Kidney (tissue), 14 donors: Measurements from ENCODE around the gene CA5A. TPM values are rescaled to one million over a fixed set of nuclear protein-coding genes. Genes with fewer than 3 reads are reported as not detected.
"Not testable (repeated sequence)": the region's sequence is repeated elsewhere in the genome, so short reads cannot be mapped to it uniquely, and the experiment has no call there.

Experiments used
- DNase-seq, 5 donors: peaks; one replicate each; pipeline ENCODE4 v3.0.0-alpha.2; 2013 to 2020
- FAIRE-seq: peaks from 2 replicates; lab custom pipeline; 2012; peaks lifted over from hg19 to GRCh38; lab: Jason Lieb, UNC
- H3K27ac ChIP-seq, 2 donors: one replicate each; pipeline ENCODE4 v1.7.0; 2013; ENCODE audit warnings: low read depth in 2 of 2, low read length in 2 of 2, inconsistent platforms in 1 of 2
- H3K27me3 ChIP-seq: one replicate; pipeline ENCODE4 v1.7.1; 2013; ENCODE audit warnings: low read length, inconsistent platforms; ENCODE audit not compliant: control insufficient read depth, insufficient read depth
- H3K36me3 ChIP-seq, 3 donors: one replicate each; pipeline versions ENCODE4 v1.7.0 to v1.7.1; 2013; ENCODE audit warnings: low read length in 3 of 3, control low read depth in 1 of 3, inconsistent platforms in 1 of 3; ENCODE audit not compliant: insufficient read depth in 3 of 3, control insufficient read depth in 2 of 3
- H3K4me1 ChIP-seq, 3 donors: one replicate each; pipeline versions ENCODE4 v1.7.0 to v1.7.1; 2013; ENCODE audit warnings: low read length in 3 of 3, inconsistent platforms in 1 of 3, low read depth in 1 of 3; ENCODE audit not compliant: control insufficient read depth in 2 of 3, insufficient read depth in 2 of 3
- H3K4me3 ChIP-seq, 3 donors: one replicate each; pipeline versions ENCODE4 v1.7.0 to v1.8.1; 2013; ENCODE audit warnings: low read length in 3 of 3, control low read depth in 1 of 3, inconsistent platforms in 1 of 3
- H3K9ac ChIP-seq, 3 donors: one replicate each; pipeline versions ENCODE4 v1.7.0 to v1.7.1; 2013; ENCODE audit warnings: low read length in 3 of 3, control low read depth in 1 of 3, inconsistent platforms in 1 of 3
- H3K9me3 ChIP-seq, 3 donors: one replicate each; pipeline versions ENCODE4 v1.7.0 to v1.7.1; 2013; ENCODE audit warnings: low read length in 3 of 3, control low read depth in 1 of 3, inconsistent platforms in 1 of 3; ENCODE audit not compliant: control insufficient read depth in 2 of 3, insufficient read depth in 1 of 3
- intact Hi-C: fragments of 100-400 bp; cut with DNase I; formaldehyde crosslinking; loops from one replicate; pipeline ENCODE4 v1.11.1; 2022
- polyA plus RNA-seq: library from polyadenylated mRNA; stranded (reverse); fragments of 350-450 nt; fragmentation: Illumina TruSeq; extraction: RNeasy Lipid Tissue Mini Kit (QIAGEN cat#74804); gene quantifications from one replicate; pipeline ENCODE4 v1.2.3, GENCODE V29; 2014; ENCODE audit warnings: low read depth, low replicate concordance; ENCODE audit not compliant: insufficient read depth
- total RNA-seq: library from RNA; stranded (reverse); fragmentation: NEBNext Ultra II Directional; extraction: Animal tissue kit (Norgen Biotek cat#: 25700); gene quantifications from one replicate; pipeline ENCODE4 v1.2.1, GENCODE V29; 2021
- TF ChIP-seq, protein P1 (sequence below): IDR thresholded peaks from 3 replicates; pipeline ENCODE4 v1.5.1; 2012; ENCODE audit warnings: mild to moderate bottlenecking, moderate library complexity, borderline replicate concordance; ENCODE audit not compliant: insufficient read depth; ENCODE audit errors: extremely low read depth
- donor health status: control.
- donor health status: control.
- donor health status: control.
- donor health status: control.
- donor health status: control.
- donor health status: DM: yes; HTN: yes; CAD: no.
- donor health status: Normal renal cell carcinoma (clear cell type).

Gene CA5A
- total and polyA plus RNA-seq, 2 donors from 2014 or later, result not detected

GRCh38 chr16:87891764-87892163 is 44.6 kb downstream of the CA5A start:
- intact Hi-C loops, result no loop called here
- no peak overlapping the region for H3K9ac ChIP-seq
- FAIRE-seq (no peak), DNase-seq (no peak)
- H3K36me3 ChIP-seq, result no peaks in the 10 kb centered on the region
- H3K4me1 ChIP-seq, result no peaks in the 10 kb centered on the region
- TF ChIP-seq, protein P1, sequence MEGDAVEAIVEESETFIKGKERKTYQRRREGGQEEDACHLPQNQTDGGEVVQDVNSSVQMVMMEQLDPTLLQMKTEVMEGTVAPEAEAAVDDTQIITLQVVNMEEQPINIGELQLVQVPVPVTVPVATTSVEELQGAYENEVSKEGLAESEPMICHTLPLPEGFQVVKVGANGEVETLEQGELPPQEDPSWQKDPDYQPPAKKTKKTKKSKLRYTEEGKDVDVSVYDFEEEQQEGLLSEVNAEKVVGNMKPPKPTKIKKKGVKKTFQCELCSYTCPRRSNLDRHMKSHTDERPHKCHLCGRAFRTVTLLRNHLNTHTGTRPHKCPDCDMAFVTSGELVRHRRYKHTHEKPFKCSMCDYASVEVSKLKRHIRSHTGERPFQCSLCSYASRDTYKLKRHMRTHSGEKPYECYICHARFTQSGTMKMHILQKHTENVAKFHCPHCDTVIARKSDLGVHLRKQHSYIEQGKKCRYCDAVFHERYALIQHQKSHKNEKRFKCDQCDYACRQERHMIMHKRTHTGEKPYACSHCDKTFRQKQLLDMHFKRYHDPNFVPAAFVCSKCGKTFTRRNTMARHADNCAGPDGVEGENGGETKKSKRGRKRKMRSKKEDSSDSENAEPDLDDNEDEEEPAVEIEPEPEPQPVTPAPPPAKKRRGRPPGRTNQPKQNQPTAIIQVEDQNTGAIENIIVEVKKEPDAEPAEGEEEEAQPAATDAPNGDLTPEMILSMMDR, result no peak
- H3K9me3 ChIP-seq, result no peaks in the 10 kb centered on the region
- no peaks in the 10 kb centered on the region for H3K27me3 ChIP-seq
- no peak overlapping the region for H3K4me3 ChIP-seq
- no peak overlapping the region for H3K27ac ChIP-seq

DNA sequence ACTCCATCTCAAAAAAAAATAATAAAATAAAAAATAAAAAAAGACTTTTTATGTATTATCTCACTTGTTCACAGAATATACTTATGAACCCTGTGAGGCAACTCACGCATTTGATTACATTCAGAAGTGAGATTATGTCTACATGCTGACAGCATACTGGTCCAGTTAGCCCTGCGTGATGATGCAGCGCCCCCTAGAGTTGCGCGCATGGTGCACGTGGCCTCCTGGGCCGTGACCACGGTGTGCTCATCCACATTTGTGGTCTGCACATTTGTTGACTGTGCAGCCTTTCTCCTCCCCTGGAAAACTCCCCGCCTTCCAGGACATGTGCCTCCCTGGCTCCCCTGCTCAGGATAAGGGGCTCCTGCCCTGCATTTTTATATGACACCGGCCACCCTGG is 46.6 kb downstream of the CA5A start:
- H3K27ac ChIP-seq, H3K9me3 ChIP-seq, intact Hi-C loops, H3K36me3 ChIP-seq, H3K9ac ChIP-seq, H3K4me1 ChIP-seq, DNase-seq, H3K27me3 ChIP-seq, H3K4me3 ChIP-seq, FAIRE-seq: not testable (repeated sequence)

- FAIRE-seq, intact Hi-C loops, H3K27ac ChIP-seq, H3K4me3 ChIP-seq, H3K36me3 ChIP-seq, H3K9me3 ChIP-seq, H3K4me1 ChIP-seq, DNase-seq, H3K9ac ChIP-seq, H3K27me3 ChIP-seq: not testable (repeated sequence)
These were observed 48.0 kb downstream of the CA5A start for GRCh38 chr16:87888346-87888745.

GRCh38 chr16:87887931-87888330 is 48.4 kb downstream of the CA5A start:
- H3K9ac ChIP-seq, H3K27me3 ChIP-seq, H3K4me1 ChIP-seq, FAIRE-seq, H3K4me3 ChIP-seq, DNase-seq, H3K27ac ChIP-seq, H3K36me3 ChIP-seq, intact Hi-C loops, H3K9me3 ChIP-seq: not testable (repeated sequence)

DNA sequence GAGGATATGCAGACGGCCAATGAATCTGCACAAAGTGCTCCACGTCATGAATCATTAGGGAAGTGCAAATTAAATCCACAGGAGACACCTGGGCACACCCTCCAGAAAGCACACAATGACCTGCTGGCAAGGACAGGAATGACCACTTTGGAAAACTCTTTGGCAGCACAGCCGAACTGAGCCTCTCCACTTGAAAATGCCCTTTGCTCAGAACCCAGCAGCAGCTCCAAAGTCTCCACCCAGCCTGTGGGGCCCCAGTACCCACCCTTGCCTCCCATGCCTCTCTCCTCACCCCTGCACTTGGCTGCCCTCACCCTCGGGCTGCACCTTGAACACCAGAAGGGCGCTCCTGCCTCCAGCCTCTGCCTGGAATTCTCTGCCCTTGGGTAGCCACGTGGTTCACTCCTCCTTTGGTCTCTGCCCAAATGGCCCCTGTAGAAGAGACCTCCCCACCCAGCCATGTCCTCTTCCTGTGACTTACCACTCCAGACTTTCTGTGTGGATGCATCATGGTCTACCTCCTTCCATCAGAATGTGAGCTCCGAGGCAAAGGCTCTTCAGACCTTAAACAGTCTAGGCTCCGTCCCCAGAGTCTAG is 50.9 kb downstream of the CA5A start:
- H3K27ac ChIP-seq, H3K9me3 ChIP-seq, H3K36me3 ChIP-seq, intact Hi-C loops, H3K4me3 ChIP-seq, H3K4me1 ChIP-seq, H3K9ac ChIP-seq, DNase-seq, FAIRE-seq, H3K27me3 ChIP-seq: not testable (repeated sequence)
